Endothelial cell of umbilical vein (primary cell): ENCODE results near the gene CBY2. TPM values are rescaled to one million over a fixed set of nuclear protein-coding genes. Genes with fewer than 3 reads are reported as not detected.

Source experiments
- BruUV-seq: library from RNA; stranded (reverse); fragments of 400-500 nt; replicated peaks from 2 replicates; lab custom pipeline; 2021; lab: Mats Ljungman, UMichigan
- CTCF ChIA-PET: fragments of 300-600, 350-600 bp; sonication (Branson Sonifier 250); formaldehyde crosslinking; loops from one replicate; lab custom pipeline; 2021; ENCODE audit warnings: antibody characterized with exemption, inconsistent platforms; lab: Charles Lee
- POLR2A ChIA-PET: fragments of 300-600, 350-600 bp; sonication (Branson Sonifier 250); formaldehyde crosslinking; loops from one replicate; lab custom pipeline; 2021; ENCODE audit warnings: antibody characterized with exemption, inconsistent platforms; lab: Charles Lee
- DNase-seq: peaks from one replicate; pipeline ENCODE4 v3.0.0-alpha.2; 2011; ENCODE audit warnings: low read depth, low spot score
- FAIRE-seq: peaks from 2 replicates; lab custom pipeline; 2011; peaks lifted over from hg19 to GRCh38; lab: Jason Lieb, UNC
- H2AFZ ChIP-seq: 2 replicates; pipeline ENCODE4 v1.6.0; 2012; ENCODE audit warnings: low read depth, low read length, control low read depth, inconsistent platforms
- H3K27ac ChIP-seq: 2 replicates; pipeline ENCODE4 v1.5.1; 2011; ENCODE audit warnings: low read depth, mild to moderate bottlenecking, control low read depth, low read length, moderate library complexity; ENCODE audit not compliant: insufficient read depth
- H3K27me3 ChIP-seq, 2 experiments: 2 replicates each; pipeline versions ENCODE4 v1.6.0 to v1.6.1; 2011; ENCODE audit warnings: low read length in 2 of 2, mixed read lengths in 1 of 2; ENCODE audit not compliant: control insufficient read depth in 2 of 2, insufficient read depth in 2 of 2
- H3K36me3 ChIP-seq, 2 experiments: 2 replicates in 1 of 2; 3 replicates in 1 of 2; pipeline ENCODE4 v1.5.1; 2011; ENCODE audit warnings: low read length in 2 of 2, mild to moderate bottlenecking in 1 of 2, moderate library complexity in 1 of 2; ENCODE audit not compliant: control insufficient read depth in 2 of 2, insufficient read depth in 2 of 2; ENCODE audit errors: extremely low read depth in 1 of 2
- H3K4me1 ChIP-seq: 3 replicates; pipeline ENCODE4 v1.5.1; 2011; ENCODE audit warnings: mild to moderate bottlenecking, low read length; ENCODE audit not compliant: control insufficient read depth, insufficient read depth; ENCODE audit errors: extremely low read depth
- H3K4me2 ChIP-seq: 2 replicates; pipeline ENCODE4 v1.6.1; 2011; ENCODE audit warnings: low read length, control low read depth, mixed read lengths; ENCODE audit not compliant: insufficient read depth
- H3K4me3 ChIP-seq, 3 experiments: fragments of 200-600 bp in 1 of 3; sonication (generic), shearing (Covaris generic) in 1 of 3; replicated peaks in 1 of 3; 2 replicates each; pipeline ENCODE4 v1.5.1; 2011 to 2016; ENCODE audit warnings: control low read depth in 3 of 3, low read length in 3 of 3, mild to moderate bottlenecking in 2 of 3, inconsistent platforms in 1 of 3, low read depth in 1 of 3, moderate library complexity in 1 of 3; ENCODE audit not compliant: insufficient read depth in 1 of 3
- H3K79me2 ChIP-seq: 2 replicates; pipeline ENCODE4 v1.6.0; 2012; ENCODE audit warnings: low read length, inconsistent platforms; ENCODE audit not compliant: control insufficient read depth, insufficient read depth
- H3K9ac ChIP-seq: replicated peaks from 2 replicates; pipeline ENCODE3; 2011; ENCODE audit warnings: low read length, control low read depth; ENCODE audit not compliant: insufficient read depth; ENCODE audit errors: extremely low read depth
- H3K9me1 ChIP-seq: replicated peaks from 3 replicates; pipeline ENCODE4 v1.6.0; 2011; ENCODE audit warnings: mild to moderate bottlenecking, low read length; ENCODE audit not compliant: control insufficient read depth, insufficient read depth; ENCODE audit errors: extremely low read depth
- H3K9me3 ChIP-seq: replicated peaks from 2 replicates; pipeline ENCODE4 v1.5.1; 2012; ENCODE audit warnings: low read length, inconsistent platforms; ENCODE audit not compliant: control insufficient read depth, insufficient read depth
- H4K20me1 ChIP-seq: replicated peaks from 2 replicates; pipeline ENCODE3; 2011; ENCODE audit warnings: mild to moderate bottlenecking, low read length; ENCODE audit not compliant: control insufficient read depth, insufficient read depth; ENCODE audit errors: extremely low read depth
- EZH2 ChIP-seq: IDR thresholded peaks from 2 replicates; pipeline ENCODE4 v1.6.1; 2012; ENCODE audit warnings: borderline replicate concordance, low read depth, mild to moderate bottlenecking, moderate library complexity, low read length, inconsistent platforms; ENCODE audit not compliant: severe bottlenecking
- FOS ChIP-seq: IDR thresholded peaks from 2 replicates; pipeline ENCODE4 v1.6.1; 2011; ENCODE audit warnings: mild to moderate bottlenecking, low read length, moderate library complexity, borderline replicate concordance; ENCODE audit not compliant: insufficient read depth
- GATA2 ChIP-seq: IDR thresholded peaks from 2 replicates; pipeline ENCODE4 v1.7.0; 2011; ENCODE audit warnings: low read depth, mild to moderate bottlenecking, moderate library complexity, mixed read lengths, low read length; ENCODE audit not compliant: insufficient read length, insufficient read depth
- JUN ChIP-seq: IDR thresholded peaks from 2 replicates; pipeline ENCODE4 v1.6.1; 2011; ENCODE audit warnings: borderline replicate concordance, low read depth; ENCODE audit not compliant: insufficient read length, insufficient read depth
- MYC ChIP-seq: IDR thresholded peaks from one replicate; pipeline ENCODE4 v1.6.1; 2011; ENCODE audit warnings: mild to moderate bottlenecking, low read depth, low read length
- POLR2A ChIP-seq: IDR thresholded peaks from 2 replicates; pipeline ENCODE4 v1.6.1; 2012; ENCODE audit warnings: low read depth, mild to moderate bottlenecking, control low read depth, low read length
- POLR2AphosphoS5 ChIP-seq: IDR thresholded peaks from 2 replicates; pipeline ENCODE4 v1.6.1; 2012; ENCODE audit warnings: low read depth, mild to moderate bottlenecking, control low read depth, low read length, moderate library complexity; ENCODE audit not compliant: insufficient read depth
- dilution Hi-C: fragments of 300-500 bp; cut with MboI; formaldehyde crosslinking; loops from one replicate; pipeline ENCODE4 v1.15.0; 2019; ENCODE audit warnings: low sequenced_read_pairs; ENCODE audit not compliant: extremely low pct_ligation_motif_present
- intact Hi-C: fragments of 100-400 bp; cut with micrococcal nuclease; formaldehyde crosslinking; loops from one replicate; pipeline ENCODE4 v1.10.0; 2022
- polyA plus RNA-seq, 4 experiments: library from polyadenylated mRNA; depleted of rRNA in 3 of 4; stranded (reverse) in 3 of 4; unstranded in 1 of 4; fragments of >200 nt; gene quantifications; 2 replicates each; pipeline versions ENCODE4 v1.2.1 to v1.2.3, GENCODE V29; 2011 to 2012; ENCODE audit warnings: missing spikeins in 1 of 4
- total RNA-seq: library from RNA; stranded (reverse); gene quantifications from 2 replicates; pipeline ENCODE4 v1.2.3, GENCODE V29; 2021
- TF ChIP-seq, protein P1 (sequence below), 2 donors: IDR thresholded peaks; 1 replicate in 1 of 2; 2 replicates in 1 of 2; pipeline ENCODE4 v1.5.1; 2011; ENCODE audit warnings: low read length in 2 of 2, mild to moderate bottlenecking in 2 of 2, moderate library complexity in 2 of 2, control low read depth in 1 of 2, inconsistent platforms in 1 of 2, low read depth in 1 of 2; ENCODE audit not compliant: insufficient read depth in 1 of 2; ENCODE audit errors: extremely low read depth in 1 of 2
- TF ChIP-seq, protein P2 (sequence below): IDR thresholded peaks from 2 replicates; pipeline ENCODE4 v1.6.1; 2011; ENCODE audit not compliant: insufficient read depth, insufficient read length

CBY2 gene
- total and polyA plus RNA-seq, 2 donors (not counting 3 experiments of a cell fraction or from before 2014, with no cell fraction given): not detected

DNA sequence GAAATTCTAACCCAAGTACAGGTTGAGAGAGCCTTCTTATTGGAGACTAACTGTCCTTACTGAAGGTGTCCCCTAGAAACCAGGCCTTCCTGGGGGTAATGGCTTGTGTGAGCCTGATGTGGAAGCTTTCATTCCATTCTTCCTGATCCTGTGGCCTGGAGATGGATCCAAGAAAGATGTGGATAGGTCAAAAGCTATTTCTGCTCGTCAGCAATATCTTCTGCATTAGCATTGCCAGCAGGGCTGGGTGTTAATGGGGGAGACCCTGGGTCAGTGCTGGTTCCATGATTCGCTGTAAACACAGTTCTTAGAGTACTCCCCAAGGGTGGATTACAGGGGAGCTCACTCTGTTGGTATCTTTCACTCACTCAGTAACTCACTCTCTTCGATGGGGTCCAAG, 42.9 kb downstream of the CBY2 start:
- no peak overlapping the region for H3K9ac ChIP-seq
- no peaks in the 10 kb centered on the region for H4K20me1 ChIP-seq
- H3K27ac ChIP-seq: no peak overlapping the region
- no peaks in the 10 kb centered on the region for H3K9me3 ChIP-seq
- no peak for FAIRE-seq
- no peak overlapping the region for H3K4me3 ChIP-seq
- no peak overlapping the region for H2AFZ ChIP-seq
- no peaks in the 10 kb centered on the region for H3K4me1 ChIP-seq
- BruUV-seq: no TSS peak
- TF ChIP-seq JUN: no peak
- TF ChIP-seq, protein P1, sequence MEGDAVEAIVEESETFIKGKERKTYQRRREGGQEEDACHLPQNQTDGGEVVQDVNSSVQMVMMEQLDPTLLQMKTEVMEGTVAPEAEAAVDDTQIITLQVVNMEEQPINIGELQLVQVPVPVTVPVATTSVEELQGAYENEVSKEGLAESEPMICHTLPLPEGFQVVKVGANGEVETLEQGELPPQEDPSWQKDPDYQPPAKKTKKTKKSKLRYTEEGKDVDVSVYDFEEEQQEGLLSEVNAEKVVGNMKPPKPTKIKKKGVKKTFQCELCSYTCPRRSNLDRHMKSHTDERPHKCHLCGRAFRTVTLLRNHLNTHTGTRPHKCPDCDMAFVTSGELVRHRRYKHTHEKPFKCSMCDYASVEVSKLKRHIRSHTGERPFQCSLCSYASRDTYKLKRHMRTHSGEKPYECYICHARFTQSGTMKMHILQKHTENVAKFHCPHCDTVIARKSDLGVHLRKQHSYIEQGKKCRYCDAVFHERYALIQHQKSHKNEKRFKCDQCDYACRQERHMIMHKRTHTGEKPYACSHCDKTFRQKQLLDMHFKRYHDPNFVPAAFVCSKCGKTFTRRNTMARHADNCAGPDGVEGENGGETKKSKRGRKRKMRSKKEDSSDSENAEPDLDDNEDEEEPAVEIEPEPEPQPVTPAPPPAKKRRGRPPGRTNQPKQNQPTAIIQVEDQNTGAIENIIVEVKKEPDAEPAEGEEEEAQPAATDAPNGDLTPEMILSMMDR (IDR thresholded peaks at IDR 0.05; ENCODE audit: extremely low read depth in 1 of 2, insufficient read depth in 1 of 2, low read depth in 1 of 2, low read length in 2 of 2): no peak
- no peak for TF ChIP-seq GATA2
- no peak for TF ChIP-seq MYC
- no peak for TF ChIP-seq EZH2
- no peak for TF ChIP-seq FOS
- no peak for TF ChIP-seq POLR2A
- TF ChIP-seq, protein P2, sequence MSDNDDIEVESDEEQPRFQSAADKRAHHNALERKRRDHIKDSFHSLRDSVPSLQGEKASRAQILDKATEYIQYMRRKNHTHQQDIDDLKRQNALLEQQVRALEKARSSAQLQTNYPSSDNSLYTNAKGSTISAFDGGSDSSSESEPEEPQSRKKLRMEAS: no peak
- TF ChIP-seq POLR2AphosphoS5: no peak
- no peaks in the 10 kb centered on the region for H3K9me1 ChIP-seq
- dilution Hi-C loops: no loop called here
- DNase-seq: no peak
- ChIA-PET POLR2A (no interaction called here), CTCF (interaction anchor here (1.4 kb wide), 1 partner anchor 18 kb away, joined by 3 read pairs; no protein-coding TSS in a partner anchor)
- no peaks in the 10 kb centered on the region for H3K36me3 ChIP-seq
- H3K79me2 ChIP-seq: no peaks in the 10 kb centered on the region
- intact Hi-C loops: no loop called here
- peaks cover 0 to under 1% of the 10 kb centered on the region in 2 experiments for H3K27me3 ChIP-seq
- no peak overlapping the region for H3K4me2 ChIP-seq
